Hematopoietic multipotent progenitor cell treated with erythropoietin and hydrocortisone succinate and interleukin-3 and kit ligand, for 6 days (in vitro differentiated cells): ENCODE results near the gene ADTRP.

Experiments
- DNase-seq: peaks from one replicate; pipeline ENCODE4 v3.0.0-alpha.2; 2015

The ADTRP gene

DNA sequence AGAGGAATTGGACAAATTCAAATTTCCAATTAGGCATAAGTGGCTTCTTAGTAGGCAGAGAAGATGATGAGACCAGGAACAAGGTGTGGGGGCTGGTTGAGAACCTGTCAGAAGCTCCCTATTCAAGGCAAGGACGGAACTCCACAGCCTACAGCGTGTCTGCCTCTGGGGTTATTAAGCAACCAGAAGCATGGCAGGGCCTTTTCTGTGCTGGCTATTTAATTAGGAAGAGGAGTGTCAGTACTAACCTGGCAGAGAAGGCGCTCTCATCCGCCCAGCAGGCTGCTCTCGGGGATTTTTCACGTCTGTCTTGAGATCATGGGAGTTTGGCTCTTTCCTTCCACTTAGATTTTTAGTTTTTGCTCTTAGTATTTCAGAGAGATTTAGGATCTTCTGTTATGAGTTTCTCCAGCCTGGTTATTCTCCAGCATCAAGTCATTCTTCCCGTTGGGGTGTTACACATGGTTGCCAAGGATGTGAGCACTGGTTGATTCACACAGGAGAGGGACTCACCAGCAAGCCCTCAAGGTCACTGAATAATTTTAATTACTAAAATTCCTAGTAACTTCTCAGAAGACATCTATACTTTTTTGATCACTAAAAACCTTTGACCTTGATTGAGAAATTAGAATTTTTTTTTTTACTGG is 23.9 kb downstream of the ADTRP start:
- DNase-seq = no peak

DNA sequence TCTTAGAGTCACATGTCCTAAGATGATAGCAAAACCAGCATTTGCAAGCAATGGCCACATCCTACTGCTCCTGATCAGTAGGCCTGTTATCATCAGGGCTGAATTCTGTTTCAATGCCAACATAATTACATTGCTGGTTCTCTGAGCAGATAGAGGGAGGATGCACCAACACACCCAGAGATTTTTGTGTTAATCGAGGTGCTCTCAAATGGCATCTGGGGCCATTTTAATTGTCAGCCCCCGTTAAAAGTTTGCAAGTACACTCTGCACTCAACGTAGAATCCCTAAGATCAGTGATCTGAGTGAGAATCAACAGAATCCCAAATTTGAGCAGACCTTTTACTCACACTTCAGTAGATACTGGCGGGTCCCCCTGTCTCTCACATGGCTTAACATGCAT is 24.8 kb downstream of the ADTRP start:
- no peak for DNase-seq

DNA sequence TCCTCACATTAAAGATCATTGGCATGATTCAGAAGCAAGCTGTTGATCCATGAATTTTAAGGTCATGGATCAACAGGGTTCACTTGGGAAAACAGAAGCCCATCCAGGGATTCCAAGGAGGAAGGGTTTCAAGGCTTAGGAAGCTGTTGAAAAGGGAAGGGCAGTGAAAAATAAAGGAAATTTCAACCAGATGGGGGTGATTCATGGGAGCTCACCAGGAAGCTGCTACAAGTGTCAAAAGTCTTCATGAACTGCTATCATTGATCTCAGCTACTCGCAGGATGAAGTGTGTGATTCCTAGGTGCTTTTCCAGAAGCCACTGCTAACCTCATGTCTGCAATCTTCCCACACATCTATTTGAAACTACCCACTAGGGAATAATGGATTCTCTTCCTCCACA is 26.2 kb downstream of the ADTRP start:
- no peak for DNase-seq

DNA sequence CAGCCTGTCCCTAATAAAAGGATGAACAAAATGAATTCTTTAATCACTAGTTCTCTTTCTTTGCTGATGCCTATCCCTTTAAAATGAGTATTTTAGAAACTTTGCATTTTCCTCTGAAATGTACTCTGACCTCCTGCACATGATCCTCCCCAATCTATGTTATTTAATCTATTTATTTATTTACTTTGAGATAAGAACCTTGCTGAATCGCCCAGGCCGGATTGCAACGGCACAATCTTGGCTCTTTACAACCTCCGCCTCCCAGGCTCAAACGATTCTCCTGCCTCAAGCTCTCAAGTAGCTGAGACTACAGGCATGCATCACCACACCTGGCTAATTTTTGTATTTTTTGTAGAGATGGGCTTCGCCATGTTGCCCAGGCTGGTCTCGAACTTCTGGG is 27.9 kb downstream of the ADTRP start:
- no peak for DNase-seq

GRCh38 chr6:11748591-11749210 is 29.9 kb downstream of the ADTRP start:
- DNase-seq = no peak

DNA sequence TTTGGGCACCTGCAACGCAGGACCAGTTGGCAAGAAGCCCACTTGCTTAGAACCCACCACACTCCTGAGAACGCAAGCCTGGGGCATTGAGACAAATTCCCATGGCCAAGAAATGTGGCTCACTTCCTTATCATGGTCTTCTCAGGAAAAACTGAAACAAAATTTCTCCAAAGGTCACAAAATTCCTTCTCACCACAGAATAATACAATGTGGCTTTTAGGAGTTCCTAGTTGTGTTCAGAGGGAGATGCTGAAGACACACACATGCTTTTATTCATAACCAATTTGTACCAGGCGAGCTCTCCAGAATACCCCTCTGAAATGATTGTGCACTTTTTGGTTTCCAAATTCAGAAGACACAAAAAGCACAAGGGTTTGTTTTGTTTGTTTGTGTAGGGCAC is 31.6 kb downstream of the ADTRP start:
- DNase-seq = no peak

DNA sequence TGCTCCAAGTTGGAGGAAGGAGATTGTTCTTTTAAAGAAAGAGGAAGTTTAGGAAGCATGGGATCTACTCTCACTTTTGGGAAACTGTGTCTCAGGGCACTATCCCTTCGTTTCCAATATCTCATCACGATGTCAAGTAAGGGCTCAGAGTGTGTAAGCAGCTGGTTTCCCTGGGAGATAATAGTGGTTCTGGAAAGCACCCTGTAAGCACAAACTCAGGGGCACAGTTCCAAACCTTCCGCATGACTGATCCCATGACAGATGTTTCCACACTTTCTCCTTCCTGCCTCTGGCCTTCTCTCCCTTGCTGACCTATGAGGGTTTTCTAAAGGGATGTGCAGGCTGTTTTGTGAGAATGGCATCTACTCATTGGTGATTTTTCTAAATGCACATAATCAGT is 33.9 kb downstream of the ADTRP start:
- no peak for DNase-seq

GRCh38 chr6:11744101-11744500 is 34.5 kb downstream of the ADTRP start:
- DNase-seq = no peak

GRCh38 chr6:11740875-11741274 is 37.7 kb downstream of the ADTRP start:
- DNase-seq = no peak

DNA sequence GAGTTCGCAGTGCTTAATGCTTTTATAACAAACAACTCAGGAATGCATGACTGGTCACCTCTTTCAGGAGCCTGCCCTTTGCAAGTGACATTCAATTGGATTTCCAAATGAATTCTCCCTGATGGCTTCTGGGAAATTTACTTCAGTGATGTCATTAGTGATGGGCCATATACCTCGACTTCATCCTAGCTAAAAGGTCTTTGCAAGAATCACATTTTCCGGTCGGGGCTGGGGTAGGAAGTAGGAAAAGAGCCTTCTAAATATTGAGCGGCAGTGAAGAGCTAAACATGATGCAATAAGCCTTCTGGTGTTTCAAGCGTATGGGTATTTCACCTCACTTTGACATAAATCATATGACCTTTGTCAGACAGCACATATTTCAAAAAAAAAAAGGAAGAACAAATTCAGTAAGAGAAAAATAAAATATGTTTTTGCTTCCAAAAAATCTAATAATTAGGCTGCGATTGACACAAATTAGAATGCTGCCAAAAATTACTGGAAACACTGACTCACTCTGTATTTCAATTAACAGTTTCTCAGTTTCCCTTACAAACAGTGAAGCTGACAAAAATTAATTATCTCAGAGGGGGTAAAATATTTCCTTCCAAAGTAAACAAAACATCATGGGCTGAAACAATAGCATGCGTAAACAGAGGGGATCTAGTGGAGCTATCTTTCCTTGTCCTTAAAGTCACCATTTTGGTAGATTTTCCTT is 39.8 kb downstream of the ADTRP start:
- peak; percentile 22 for DNase-seq

- no peak for DNase-seq
Observed at GRCh38 chr6:11738234-11738633, 40.4 kb downstream of the ADTRP start.

- DNase-seq = no peak
Observed at GRCh38 chr6:11736601-11737000, 42.0 kb downstream of the ADTRP start.

GRCh38 chr6:11734861-11735613 is 43.6 kb downstream of the ADTRP start:
- DNase-seq = no peak

DNA sequence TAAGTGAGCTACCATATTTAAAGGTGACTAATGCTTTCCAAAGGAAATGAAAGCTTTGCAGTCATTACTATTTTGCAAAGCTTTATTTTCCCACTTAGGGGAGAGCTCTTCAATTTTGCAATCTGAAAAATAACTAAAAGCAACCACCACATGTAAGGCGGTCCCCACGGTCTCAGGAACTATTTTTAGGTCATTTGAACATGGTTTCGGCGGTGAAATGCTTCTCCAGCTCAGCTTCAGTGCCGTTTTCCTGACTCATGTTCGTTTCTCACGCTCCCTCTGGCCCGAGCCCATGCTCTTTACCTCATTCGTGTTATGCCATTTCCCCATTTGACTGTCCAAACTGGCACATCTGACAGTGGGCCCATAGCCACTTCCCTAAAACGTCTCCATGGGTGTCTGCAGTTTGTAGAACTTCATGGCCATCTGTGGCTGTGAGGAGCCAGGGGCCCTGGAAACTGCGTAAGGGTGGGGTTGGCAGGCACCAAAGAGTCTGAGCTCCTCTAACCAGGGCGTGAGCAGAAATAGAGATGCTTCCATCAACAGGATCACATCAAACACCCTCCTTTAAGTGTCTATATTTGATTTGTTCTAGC is 46.5 kb downstream of the ADTRP start:
- peak; percentile 82 for DNase-seq

- no peak for DNase-seq
Observed at GRCh38 chr6:11731423-11731822, 47.2 kb downstream of the ADTRP start.

DNA sequence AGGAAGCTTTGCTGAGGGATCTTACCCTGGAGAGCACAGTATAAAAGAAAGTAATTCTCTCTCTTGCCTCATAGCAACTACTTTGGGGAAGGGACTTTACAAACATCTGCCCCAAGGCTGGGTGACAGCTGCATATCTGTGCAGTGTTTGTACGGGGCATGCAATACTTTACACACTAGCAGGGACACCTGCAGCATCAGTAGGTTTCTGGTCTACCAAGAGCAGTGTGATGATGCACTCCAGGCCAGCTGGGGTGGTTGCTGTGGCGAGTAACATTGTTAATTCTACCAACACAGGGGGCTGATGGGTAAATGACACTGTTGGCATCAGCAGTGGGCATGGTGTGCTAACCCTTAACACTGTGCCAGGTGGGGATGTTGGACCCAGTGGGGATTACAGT is 48.0 kb downstream of the ADTRP start:
- no peak for DNase-seq

GRCh38 chr6:11729076-11729475 is 49.5 kb downstream of the ADTRP start:
- peak; percentile 60 for DNase-seq

DNA sequence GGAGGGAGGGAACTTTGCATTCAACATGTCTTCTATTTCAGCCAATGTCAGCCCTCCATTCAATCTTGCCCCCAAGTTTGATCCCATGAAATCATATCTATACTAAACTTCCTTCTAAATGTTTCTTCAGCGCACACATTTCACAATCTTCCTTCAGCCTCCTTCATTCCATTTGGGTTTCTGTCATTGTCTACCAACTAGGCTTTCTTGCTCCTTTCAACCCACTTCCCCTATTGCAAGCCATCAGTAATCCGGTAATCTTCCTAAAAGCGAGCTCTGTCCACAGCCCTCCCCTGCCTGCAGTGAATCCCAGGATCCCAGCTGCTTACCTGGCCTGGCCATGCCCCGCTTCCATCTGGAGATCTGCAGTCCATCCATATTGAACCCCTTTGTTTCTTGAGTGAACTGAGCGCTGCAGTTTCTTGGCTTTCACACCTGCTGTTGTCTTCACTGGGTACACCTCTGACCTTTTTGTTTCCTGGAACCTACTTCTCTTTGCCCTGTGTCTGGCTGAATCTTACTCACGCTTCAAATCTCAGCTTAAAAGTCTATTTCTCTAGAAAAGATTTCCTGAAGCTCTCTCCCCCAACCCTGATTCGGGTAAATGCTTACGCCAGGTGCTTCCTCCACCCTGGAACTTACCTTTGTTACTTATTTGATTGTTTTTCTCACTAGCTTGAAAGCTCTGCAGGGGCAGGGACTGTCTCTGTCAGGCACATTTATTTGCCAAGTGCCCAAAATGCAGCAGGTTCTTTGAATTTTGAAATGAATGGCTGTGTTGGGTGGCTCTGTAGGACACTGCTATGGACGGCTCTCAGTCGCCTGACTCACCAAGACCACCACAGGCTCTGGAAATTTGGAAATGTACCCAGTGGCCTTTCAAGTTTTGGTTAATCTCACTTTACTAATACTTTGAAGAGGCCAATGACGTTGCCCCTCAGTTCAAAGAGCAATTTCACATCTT is 50.3 kb downstream of the ADTRP start:
- peak; percentile 26 for DNase-seq

DNA sequence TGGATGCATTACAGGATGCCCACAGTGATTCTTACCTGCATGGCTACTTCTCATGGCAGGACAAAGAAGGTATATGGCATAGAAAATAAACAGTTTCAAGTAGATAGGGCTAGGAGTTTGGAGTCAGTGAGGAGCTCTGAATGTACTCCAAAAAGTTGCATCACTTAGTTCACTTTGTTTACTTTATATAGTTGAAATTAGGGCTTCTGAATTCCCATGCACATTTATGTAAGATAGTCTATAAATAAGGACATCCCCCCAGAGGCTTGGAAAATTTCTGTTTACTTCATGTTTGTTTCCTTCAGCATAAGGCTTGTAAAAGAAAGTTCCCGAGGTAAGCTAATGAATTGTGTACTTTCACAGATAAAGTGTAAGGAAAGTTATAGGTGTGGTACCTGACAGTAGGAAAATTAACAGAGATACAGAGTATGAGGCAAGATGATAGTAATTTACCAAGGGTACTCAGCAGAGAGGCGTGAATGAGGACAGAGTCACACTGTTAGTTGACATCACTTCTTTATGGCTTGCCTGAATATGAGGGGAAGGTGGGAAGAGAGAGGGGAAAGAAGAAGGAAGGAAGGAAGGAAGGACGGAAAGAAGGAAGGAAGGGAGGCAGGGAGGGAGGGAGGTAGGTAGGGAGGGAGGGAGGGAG is 51.1 kb downstream of the ADTRP start:
- DNase-seq = no peak

DNA sequence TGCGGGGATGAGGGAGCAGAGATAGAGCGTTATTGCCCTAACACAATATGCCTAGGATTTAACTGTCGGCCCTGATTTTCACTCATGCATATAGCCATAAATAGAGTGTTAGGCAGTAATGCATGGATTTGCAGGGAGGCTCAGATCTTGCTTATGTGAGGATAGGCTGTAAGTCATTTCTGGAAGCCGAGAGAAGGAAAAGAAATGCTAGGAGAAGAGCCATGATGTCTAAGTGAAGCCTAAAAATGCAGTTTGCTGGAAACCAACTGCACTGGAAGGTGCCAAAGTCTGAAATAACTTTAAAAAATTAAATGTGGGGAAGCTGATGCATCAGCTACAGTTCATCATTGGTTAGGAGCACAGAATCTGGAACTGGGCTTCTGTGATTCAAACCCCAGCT is 54.3 kb downstream of the ADTRP start:
- no peak for DNase-seq
